Heart right ventricle (tissue), 16 donors: Measurements from ENCODE around the gene ZMYND19. TPM values are rescaled to one million over a fixed set of nuclear protein-coding genes. Genes with fewer than 3 reads are reported as not detected.

Experiments used
- ATAC-seq, 8 donors: fragments of 200-7000 bp; cut with Tn5 transposase; one replicate each; pipeline ENCODE4 v1.9.1; 2020; ENCODE audit warnings: mild to moderate bottlenecking in 8 of 8, moderate library complexity in 8 of 8, moderate number of reproducible peaks in 1 of 8
- DNase-seq, 2 donors: peaks; one replicate each; pipeline ENCODE4 v3.0.0-alpha.2; 2020
- H3K27ac ChIP-seq, 10 donors: fragments of 200-600 bp; sonication (generic) in 2 of 10; one replicate each; pipeline versions ENCODE4 v1.5.0 to v1.8.0; 2020 to 2022; ENCODE audit warnings: mild to moderate bottlenecking in 3 of 10
- H3K27me3 ChIP-seq, 7 donors: fragments of 200-600 bp; one replicate each; pipeline ENCODE4 v1.8.0; 2021 to 2022; ENCODE audit warnings: mild to moderate bottlenecking in 2 of 7
- H3K36me3 ChIP-seq, 9 donors: fragments of 200-600 bp; sonication (generic) in 1 of 9; one replicate each; pipeline versions ENCODE4 v1.5.0 to v1.8.0; 2020 to 2022; ENCODE audit warnings: mild to moderate bottlenecking in 2 of 9
- H3K4me1 ChIP-seq, 9 donors: fragments of 200-600 bp; sonication (generic) in 1 of 9; one replicate each; pipeline versions ENCODE4 v1.5.0 to v1.8.0; 2020 to 2022; ENCODE audit warnings: mild to moderate bottlenecking in 4 of 9
- H3K4me3 ChIP-seq, 10 donors: fragments of 200-600 bp; sonication (generic) in 2 of 10; one replicate each; pipeline versions ENCODE4 v1.5.0 to v1.8.0; 2020 to 2022; ENCODE audit warnings: mild to moderate bottlenecking in 7 of 10, moderate library complexity in 2 of 10
- H3K9me3 ChIP-seq, 11 donors: fragments of 200-600 bp in 10 of 11; sonication (generic) in 2 of 11; one replicate each; pipeline versions ENCODE4 v1.5.0 to v1.8.0; 2013 to 2022; ENCODE audit warnings: mild to moderate bottlenecking in 2 of 11, control low read depth in 1 of 11, moderate library complexity in 1 of 11
- CTCF ChIP-seq, 9 donors: fragments of 200-600 bp; sonication (generic) in 2 of 9; IDR thresholded peaks; one replicate each; pipeline versions ENCODE4 v1.5.0 to v1.8.0; 2021 to 2022; ENCODE audit warnings: antibody characterized with exemption in 9 of 9, mild to moderate bottlenecking in 5 of 9, moderate library complexity in 1 of 9
- WGBS, 2 donors: extraction: QIAGEN DNeasy Blood & Tissue Kit; methylation state at CpG; one replicate each; pipeline ENCODE4 v1.1.7; 2013; ENCODE audit warnings: inconsistent platforms in 1 of 2; 5-methylcytosine and 5-hydroxymethylcytosine counted together
- intact Hi-C, 10 donors: fragments of 100-400 bp; cut with DNase I; formaldehyde crosslinking; loops; one replicate each; pipeline versions ENCODE4 v1.11.1 to v1.14.2; 2022
- polyA plus RNA-seq, 2 donors: library from polyadenylated mRNA; stranded (reverse); fragments of 200-250 nt; gene quantifications; one replicate each; pipeline ENCODE4 v1.2.3, GENCODE V29; 2013
- total RNA-seq, 10 donors: library from RNA; stranded (reverse); fragmentation: NEBNext Ultra II Directional in 3 of 10; extraction: Animal tissue kit (Norgen Biotek cat#: 25700) in 3 of 10; gene quantifications; one replicate each; pipeline versions ENCODE4 v1.2.1 to v1.2.4, GENCODE V29; 2021 to 2023
- donor health status: Arrhythmogenic right ventricular cardiomyopathy.
- donor health status: ischemic (EF 13 %, LVEDD 7.1; RV severe dilation, severe dysfunction).
- donor health status: healthy with polysubstance abuse.
- donor health status: DM: no; HTN: yes; CAD: no.
- donor health status: DM: no; HTN: no; CAD: no.
- donor health status: ischemic (EF 25% LVEDD 6.9; RV normal size, moderate dysfunction).
- donor health status: ischemic (EF 25% LVEDD 5.7; RV mildly dilated, moderate dysfunction).
- donor health status: healthy.
- donor health status: DM: yes; HTN: yes; CAD: no.
- donor health status: Ischemic cardiomyopathy.
- donor health status: ischemic (EF 35%, LVEDD 5.7; RV mildly dilated, moderate dysfunction).
- donor health status: nonischemic (EF 11% LVEDD 7.7; RV severe dilation, severe dysfunction).
- donor health status: DM: yes; HTN: yes; CAD: no.
- donor health status: PGD.
- donor health status: ischemic (EF 29% LVEDD 5.4; RV normal size, mild dysfunction).
- donor health status: nonischemic (EF 23%, LVEDD 6.1; RV moderate dilation, normal function).

The ZMYND19 gene
- total and polyA plus RNA-seq, 12 donors: 8.0 to 22.3 (median 9.2) TPM

GRCh38 chr9:137606734-137607138 is 16.4 kb upstream of the ZMYND19 start:
- Histone ChIP-seq H3K9me3 (no peaks in the 10 kb centered on the region), H3K36me3 (peaks cover 0 to 5% (median 0%) of the 10 kb centered on the region in 9 donors), H3K27ac (peak overlapping the region in 7 of 10 donors; percentile 54 to 95 (median 92)), H3K4me3 (peak overlapping the region; percentile 64 to 90 (median 76)), H3K27me3 (no peaks in the 10 kb centered on the region), H3K4me1 (peaks cover 15 to 51% (median 36%) of the 10 kb centered on the region in 9 donors)
- DNase-seq (no peak), ATAC-seq (peak in 4 of 8 donors; percentile 0 to 8 (median 3))
- intact Hi-C loops: loop anchor here in 1 of 10 donors (10.0 kb wide), 1 partner anchor 152 kb away; the partner anchor contains the start of gene NSMF
- no peak for TF ChIP-seq CTCF (IDR thresholded peaks at IDR 0.05)
- WGBS, 2 donors: 27 to 28% methylated on average over 13 of the region's 13 CpGs

GRCh38 chr9:137606005-137606621 is 15.8 kb upstream of the ZMYND19 start:
- intact Hi-C loops: loop anchor here in 1 of 10 donors (10.0 kb wide), 1 partner anchor 151 kb away; the partner anchor contains the start of gene NSMF
- peak overlapping the region; percentile 80 to 95 (median 91) for H3K27ac ChIP-seq
- 3 to 5% methylated on average over 56 to 57 of the region's 57 CpGs for WGBS, 2 donors
- no peaks in the 10 kb centered on the region for H3K9me3 ChIP-seq
- H3K4me1 ChIP-seq: peaks cover 15 to 47% (median 30%) of the 10 kb centered on the region in 9 donors
- H3K27me3 ChIP-seq: no peaks in the 10 kb centered on the region
- ATAC-seq: peak in 3 of 8 donors; percentile 0 to 7 (median 5)
- H3K36me3 ChIP-seq: peaks cover 0 to 5% (median 0%) of the 10 kb centered on the region in 9 donors
- peak in 1 of 2 donors; percentile 55 for DNase-seq
- H3K4me3 ChIP-seq: peak overlapping the region; percentile 64 to 90 (median 76)
- TF ChIP-seq CTCF (IDR thresholded peaks at IDR 0.05): no peak

GRCh38 chr9:137605121-137606004 is 15.1 kb upstream of the ZMYND19 start, which contains the start of gene ARRDC1:
TSS of gene ARRDC1 (plus strand) at chr9:137605686. CDS start at chr9:137605718, 32 bp downstream.
- H3K4me3 ChIP-seq: peak within 1 kb of the TSS; percentile 64 to 90 (median 78)
- no peaks in the 10 kb centered on the region for H3K9me3 ChIP-seq
- H3K27me3 ChIP-seq: no peaks in the 10 kb centered on the region
- peaks cover 15 to 47% (median 29%) of the 10 kb centered on the region in 9 donors for H3K4me1 ChIP-seq
- 0 to 1% methylated on average over 69 to 108 of the region's 111 CpGs for WGBS, 2 donors
- peak; percentile 86 to 92 (median 88) for ATAC-seq
- DNase-seq: peak; percentile 92 to 93
- peaks cover 0 to 5% (median 0%) of the 10 kb centered on the region in 9 donors for H3K36me3 ChIP-seq
- intact Hi-C loops: loop anchor here in 4 of 10 donors (1.0 to 10.0 kb wide), 3 partner anchors 13 to 151 kb away; partner anchors contain the start of genes DPH7 (in 2 of the 4) and NSMF (in 1 of the 4)
- H3K27ac ChIP-seq: peak within 1 kb of the TSS; percentile 80 to 95 (median 91)
- TF ChIP-seq CTCF (IDR thresholded peaks at IDR 0.05): peak in 1 of 9 donors; percentile 10
